Measurements from ENCODE around the gene IPO4. TPM values are rescaled to one million over a fixed set of nuclear protein-coding genes. Genes with fewer than 3 reads are reported as not detected.

IPO4 gene
- total and polyA plus RNA-seq, 2 of the 13 experiments (the other 11 are each of a cell fraction or from before 2014, with no cell fraction given), result 39.0 to 179 TPM

GRCh38 chr14:24232645-24233537, 44.3 kb upstream of the IPO4 start, which contains the start of gene GMPR2 (continued):
- TF ChIP-seq, protein P1, sequence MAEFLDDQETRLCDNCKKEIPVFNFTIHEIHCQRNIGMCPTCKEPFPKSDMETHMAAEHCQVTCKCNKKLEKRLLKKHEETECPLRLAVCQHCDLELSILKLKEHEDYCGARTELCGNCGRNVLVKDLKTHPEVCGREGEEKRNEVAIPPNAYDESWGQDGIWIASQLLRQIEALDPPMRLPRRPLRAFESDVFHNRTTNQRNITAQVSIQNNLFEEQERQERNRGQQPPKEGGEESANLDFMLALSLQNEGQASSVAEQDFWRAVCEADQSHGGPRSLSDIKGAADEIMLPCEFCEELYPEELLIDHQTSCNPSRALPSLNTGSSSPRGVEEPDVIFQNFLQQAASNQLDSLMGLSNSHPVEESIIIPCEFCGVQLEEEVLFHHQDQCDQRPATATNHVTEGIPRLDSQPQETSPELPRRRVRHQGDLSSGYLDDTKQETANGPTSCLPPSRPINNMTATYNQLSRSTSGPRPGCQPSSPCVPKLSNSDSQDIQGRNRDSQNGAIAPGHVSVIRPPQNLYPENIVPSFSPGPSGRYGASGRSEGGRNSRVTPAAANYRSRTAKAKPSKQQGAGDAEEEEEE (CRISPR knock-in tag; IDR thresholded peaks at IDR 0.05; ENCODE audit: borderline replicate concordance), result no peak; the same call in 1 of the 2 replicates
- no peak for TF ChIP-seq ATF7 (IDR thresholded peaks at IDR 0.05)
- TF ChIP-seq ATF7 (CRISPR knock-in tag; IDR thresholded peaks at IDR 0.05), result peak; percentile 55
- peak; percentile 95 for TF ChIP-seq NFKB2 (CRISPR knock-in tag; IDR thresholded peaks at IDR 0.05; ENCODE audit: borderline replicate concordance)
- peak; percentile 20; the same call in 1 of the 2 replicates for TF ChIP-seq ZNF101 (CRISPR knock-in tag; IDR thresholded peaks at IDR 0.05; ENCODE audit: borderline replicate concordance, low read depth)
- TF ChIP-seq NR2F6 (IDR thresholded peaks at IDR 0.05), result no peak; the same call in 1 of the 2 replicates
- TF ChIP-seq NR2F6 (CRISPR knock-in tag; IDR thresholded peaks at IDR 0.05), result no peak; the same call in 1 of the 2 replicates
- TF ChIP-seq ZNF678 (CRISPR knock-in tag; IDR thresholded peaks at IDR 0.05), result no peak
- peak; percentile 10 for TF ChIP-seq DNMT1 (CRISPR knock-in tag; IDR thresholded peaks at IDR 0.05)
- no peak; the same call in 1 of the 2 replicates for TF ChIP-seq ZFP62 (CRISPR knock-in tag; IDR thresholded peaks at IDR 0.05)
- no peak; the same call in 1 of the 2 replicates for TF ChIP-seq EHMT2 (IDR thresholded peaks at IDR 0.05; ENCODE audit: borderline replicate concordance, low read depth, low read length)
- no peak; the same call in 1 of the 2 replicates for TF ChIP-seq ZNF331 (CRISPR knock-in tag; IDR thresholded peaks at IDR 0.05)
- peak; percentile 41; the same call in 1 of the 2 replicates for TF ChIP-seq DZIP1 (CRISPR knock-in tag; IDR thresholded peaks at IDR 0.05)
- TF ChIP-seq ZNF124 (CRISPR knock-in tag; IDR thresholded peaks at IDR 0.05), result no peak
- TF ChIP-seq PREB (CRISPR knock-in tag; IDR thresholded peaks at IDR 0.05), result no peak; the same call in 1 of the 2 replicates
- peak; percentile 26; the same call in 1 of the 2 replicates for TF ChIP-seq HNF1A (IDR thresholded peaks at IDR 0.05; ENCODE audit: low read depth)
- peak; percentile 45; the same call in 1 of the 2 replicates for TF ChIP-seq HNF1A (CRISPR knock-in tag; IDR thresholded peaks at IDR 0.05; ENCODE audit: borderline replicate concordance)
- TF ChIP-seq ZNF326 (CRISPR knock-in tag; IDR thresholded peaks at IDR 0.05; ENCODE audit: borderline replicate concordance), result 0 out of 2 replicates have a peak, but pooled peaks have one; percentile 62
- no peak; the same call in 1 of the 2 replicates for TF ChIP-seq ZNF660 (CRISPR knock-in tag; IDR thresholded peaks at IDR 0.05; ENCODE audit: borderline replicate concordance, low read depth)

Data from HepG2 (cell line).